Fibroblast of skin of abdomen (primary cell): ENCODE data around the gene RPS6KA1. TPM values are rescaled to one million over a fixed set of nuclear protein-coding genes. Genes with fewer than 3 reads are reported as not detected.
"Not testable (repeated sequence)": the region's sequence is repeated elsewhere in the genome, so short reads cannot be mapped to it uniquely, and the experiment has no call there.

Experiments
- DNase-seq: peaks from one replicate; pipeline ENCODE4 v3.0.0-alpha.2; 2013
- polyA plus RNA-seq, 2 experiments: library from polyadenylated mRNA; unstranded; fragments of 120-200 nt; gene quantifications; one replicate each; pipeline ENCODE4 v1.2.1, GENCODE V29; 2013; ENCODE audit not compliant: insufficient read length in 2 of 2

Gene RPS6KA1
- 4.6 TPM for polyA plus RNA-seq (2013, experiment 1 of 2; ENCODE audit: insufficient read length)
- 4.4 TPM for polyA plus RNA-seq (2013, experiment 2 of 2; ENCODE audit: insufficient read length)

- DNase-seq, result peak; percentile 48
These were observed at the start of gene RPS6KA1 for GRCh38 chr1:26529655-26530409. Gene RPS6KA1 (plus strand): TSS chr1:26529761. CDS start chr1:26529921, 160 bp downstream.

GRCh38 chr1:26482921-26483320 is 46.6 kb upstream of the RPS6KA1 start:
- peak; percentile 68 for DNase-seq

- DNase-seq, result peak; percentile 60
These were observed 45.6 kb upstream of the RPS6KA1 start for GRCh38 chr1:26483980-26484379.

- no peak for DNase-seq
These were observed 39.4 kb upstream of the RPS6KA1 start for GRCh38 chr1:26490155-26490554.

- no peak for DNase-seq
These were observed 36.3 kb upstream of the RPS6KA1 start for GRCh38 chr1:26493267-26493666.

GRCh38 chr1:26493938-26494337 is 35.6 kb upstream of the RPS6KA1 start:
- no peak for DNase-seq

- no peak for DNase-seq
These were observed 32.7 kb upstream of the RPS6KA1 start for GRCh38 chr1:26496861-26497260.

GRCh38 chr1:26498894-26499293 is 30.7 kb upstream of the RPS6KA1 start:
- no peak for DNase-seq

GRCh38 chr1:26500488-26501175 is 28.9 kb upstream of the RPS6KA1 start:
- DNase-seq, result peak; percentile 79

- DNase-seq, result not testable (repeated sequence)
These were observed 18.9 kb upstream of the RPS6KA1 start for GRCh38 chr1:26510711-26511110.

- DNase-seq, result not testable (repeated sequence)
These were observed 13.7 kb upstream of the RPS6KA1 start for GRCh38 chr1:26515836-26516235.

GRCh38 chr1:26516987-26517765 is 12.4 kb upstream of the RPS6KA1 start:
- no peak for DNase-seq

- no peak for DNase-seq
These were observed 11.9 kb upstream of the RPS6KA1 start for GRCh38 chr1:26517766-26518049.

GRCh38 chr1:26518355-26518754 is 11.2 kb upstream of the RPS6KA1 start:
- no peak for DNase-seq

GRCh38 chr1:26520339-26520738 is 9.2 kb upstream of the RPS6KA1 start:
- DNase-seq, result no peak

GRCh38 chr1:26521669-26522030 is 7.9 kb upstream of the RPS6KA1 start:
- DNase-seq, result no peak

GRCh38 chr1:26522073-26522472 is 7.5 kb upstream of the RPS6KA1 start:
- DNase-seq, result no peak

- no peak for DNase-seq
These were observed 5.4 kb upstream of the RPS6KA1 start for GRCh38 chr1:26524181-26524580.

GRCh38 chr1:26526287-26526686 is 3.3 kb upstream of the RPS6KA1 start:
- DNase-seq, result no peak

GRCh38 chr1:26529405-26529654 is 231 bp upstream of the RPS6KA1 start:
- no peak for DNase-seq

- no peak for DNase-seq
These were observed 891 bp downstream of the RPS6KA1 start for GRCh38 chr1:26530410-26530894.

- peak; percentile 32 for DNase-seq
These were observed 1.5 kb downstream of the RPS6KA1 start for GRCh38 chr1:26530895-26531598.

- no peak for DNase-seq
These were observed 2.1 kb downstream of the RPS6KA1 start for GRCh38 chr1:26531651-26532131.
